H9 (cell line): ENCODE measurements around the gene CDH5. TPM values are rescaled to one million over a fixed set of nuclear protein-coding genes. Genes with fewer than 3 reads are reported as not detected.

ENCODE experiments used
- DNase-seq: peaks from one replicate; pipeline ENCODE4 v3.0.0-alpha.2; 2017
- H2AFZ ChIP-seq: one replicate; pipeline ENCODE4 v1.6.1; 2013; ENCODE audit warnings: mild to moderate bottlenecking, low read length, control low read depth, moderate library complexity
- H2AK5ac ChIP-seq: 2 replicates; pipeline ENCODE4 v1.6.1; 2013; ENCODE audit warnings: low read length, control low read depth, mixed read lengths; ENCODE audit not compliant: insufficient read length
- H2BK120ac ChIP-seq: one replicate; pipeline ENCODE4 v1.6.1; 2013; ENCODE audit warnings: low read depth, mild to moderate bottlenecking, low read length, control low read depth, inconsistent platforms; ENCODE audit not compliant: poor library complexity, severe bottlenecking
- H2BK12ac ChIP-seq: 2 replicates; pipeline ENCODE4 v1.6.1; 2013; ENCODE audit warnings: low read length, control low read depth, mixed read lengths, low read depth; ENCODE audit not compliant: insufficient read length
- H2BK15ac ChIP-seq: 2 replicates; pipeline ENCODE4 v1.6.1; 2013; ENCODE audit warnings: low read depth, low read length, control low read depth
- H2BK20ac ChIP-seq: one replicate; pipeline ENCODE4 v1.6.1; 2013; ENCODE audit warnings: low read depth, mild to moderate bottlenecking, low read length, control low read depth, inconsistent platforms; ENCODE audit not compliant: poor library complexity, severe bottlenecking
- H2BK5ac ChIP-seq: 2 replicates; pipeline ENCODE4 v1.6.1; 2013; ENCODE audit warnings: low read length, control low read depth, mixed read lengths; ENCODE audit not compliant: insufficient read length
- H3K14ac ChIP-seq: 2 replicates; pipeline ENCODE4 v1.6.1; 2013; ENCODE audit warnings: low read length, control low read depth; ENCODE audit not compliant: insufficient read depth
- H3K18ac ChIP-seq: 2 replicates; pipeline ENCODE4 v1.6.1; 2013; ENCODE audit warnings: low read depth, mild to moderate bottlenecking, mixed read lengths, low read length, control low read depth; ENCODE audit not compliant: insufficient read length
- H3K23ac ChIP-seq: 2 replicates; pipeline ENCODE4 v1.6.1; 2013; ENCODE audit warnings: low read length, control low read depth, mixed read lengths, low read depth; ENCODE audit not compliant: insufficient read length
- H3K23me2 ChIP-seq: 2 replicates; pipeline ENCODE4 v1.6.1; 2013; ENCODE audit warnings: low read depth, mild to moderate bottlenecking, mixed read lengths, low read length, control low read depth; ENCODE audit not compliant: insufficient read length, poor library complexity, severe bottlenecking
- H3K27ac ChIP-seq: 2 replicates; pipeline ENCODE4 v1.5.1; 2013; ENCODE audit warnings: low read length, control low read depth, mixed read lengths, low read depth; ENCODE audit not compliant: insufficient read length
- H3K27me3 ChIP-seq: 2 replicates; pipeline ENCODE4 v1.6.1; 2013; ENCODE audit warnings: low read length, control low read depth, inconsistent platforms; ENCODE audit not compliant: insufficient read depth
- H3K4ac ChIP-seq: 2 replicates; pipeline ENCODE4 v1.6.1; 2013; ENCODE audit warnings: low read depth, mild to moderate bottlenecking, control low read depth, inconsistent platforms, low read length, moderate library complexity
- H3K4me1 ChIP-seq: 2 replicates; pipeline ENCODE4 v1.6.1; 2013; ENCODE audit warnings: low read length, control low read depth, inconsistent platforms; ENCODE audit not compliant: insufficient read depth
- H3K4me2 ChIP-seq: 2 replicates; pipeline ENCODE4 v1.6.1; 2013; ENCODE audit warnings: low read length, control low read depth, mixed read lengths; ENCODE audit not compliant: insufficient read length, insufficient read depth
- H3K56ac ChIP-seq: 2 replicates; pipeline ENCODE4 v1.6.1; 2013; ENCODE audit warnings: low read depth, mild to moderate bottlenecking, mixed read lengths, low read length, control low read depth; ENCODE audit not compliant: insufficient read length
- H3K79me1 ChIP-seq: 2 replicates; pipeline ENCODE4 v1.6.1; 2013; ENCODE audit warnings: low read depth, mild to moderate bottlenecking, moderate library complexity, low read length, control low read depth, inconsistent platforms; ENCODE audit not compliant: insufficient read depth, poor library complexity, severe bottlenecking
- H3K79me2 ChIP-seq: 2 replicates; pipeline ENCODE4 v1.6.1; 2013; ENCODE audit warnings: low read length, control low read depth, inconsistent platforms; ENCODE audit not compliant: insufficient read depth
- H3K9ac ChIP-seq: 2 replicates; pipeline ENCODE4 v1.6.1; 2013; ENCODE audit warnings: low read length, control low read depth, mixed read lengths; ENCODE audit not compliant: insufficient read length; ENCODE audit errors: extremely low read depth
- H3K9me3 ChIP-seq: one replicate; pipeline ENCODE4 v1.6.1; 2013; ENCODE audit warnings: low read depth, low read length, inconsistent platforms; ENCODE audit not compliant: control insufficient read depth
- H3T11ph ChIP-seq: one replicate; pipeline ENCODE4 v1.6.1; 2013; ENCODE audit warnings: mild to moderate bottlenecking, low read length, control low read depth, inconsistent platforms
- H4K20me1 ChIP-seq: one replicate; pipeline ENCODE4 v1.6.1; 2013; ENCODE audit not compliant: control insufficient read depth, insufficient read length, insufficient read depth
- H4K5ac ChIP-seq: 2 replicates; pipeline ENCODE4 v1.6.1; 2013; ENCODE audit warnings: low read depth, mild to moderate bottlenecking, mixed read lengths, low read length, control low read depth; ENCODE audit not compliant: insufficient read length
- H4K8ac ChIP-seq: replicated peaks from 2 replicates; pipeline ENCODE4 v1.6.1; 2013; ENCODE audit warnings: low read length, control low read depth, mixed read lengths, low read depth; ENCODE audit not compliant: insufficient read length
- H4K91ac ChIP-seq: 2 replicates; pipeline ENCODE4 v1.6.1; 2013; ENCODE audit warnings: low read depth, mild to moderate bottlenecking, moderate library complexity, mixed read lengths, low read length, control low read depth; ENCODE audit not compliant: insufficient read length
- H3K27ac Mint-ChIP-seq, 3 experiments: 2 replicates in 2 of 3; 3 replicates in 1 of 3; pipeline ENCODE4 v1.8.0; 2020 to 2021; ENCODE audit warnings: mixed read lengths in 3 of 3, mild to moderate bottlenecking in 1 of 3, moderate library complexity in 1 of 3
- H3K27me3 Mint-ChIP-seq: 2 replicates; pipeline ENCODE4 v1.8.0; 2021; ENCODE audit warnings: low read depth, mild to moderate bottlenecking, moderate library complexity, mixed read lengths
- H3K36me3 Mint-ChIP-seq, 3 experiments: 2 replicates in 2 of 3; 3 replicates in 1 of 3; pipeline ENCODE4 v1.8.0; 2020 to 2021; ENCODE audit warnings: low read depth in 3 of 3, mixed read lengths in 3 of 3; ENCODE audit not compliant: insufficient read depth in 1 of 3
- H3K4me1 Mint-ChIP-seq, 2 experiments: 2 replicates each; pipeline ENCODE4 v1.8.0; 2020; ENCODE audit warnings: mixed read lengths in 2 of 2
- H3K4me3 Mint-ChIP-seq, 2 experiments: 2 replicates in 1 of 2; 3 replicates in 1 of 2; pipeline ENCODE4 v1.8.0; 2020 to 2021; ENCODE audit warnings: mild to moderate bottlenecking in 2 of 2, mixed read lengths in 2 of 2, moderate library complexity in 1 of 2
- H3K9me3 Mint-ChIP-seq, 2 experiments: 2 replicates in 1 of 2; 3 replicates in 1 of 2; pipeline ENCODE4 v1.8.0; 2020; ENCODE audit warnings: mild to moderate bottlenecking in 2 of 2, mixed read lengths in 2 of 2, moderate library complexity in 1 of 2
- CTCF ChIP-seq: fragments of 200-600 bp; sonication (generic); conservative IDR thresholded peaks from 3 replicates; pipeline ENCODE4 v1.8.0; 2021; ENCODE audit warnings: antibody characterized with exemption, mild to moderate bottlenecking
- WGBS: extraction: QIAGEN DNeasy Blood & Tissue Kit; methylation state at CpG from one replicate; pipeline ENCODE4 v1.1.7; 2013; ENCODE audit warnings: missing lambda C conversion rate, low lambda C conversion rate, mixed read lengths; ENCODE audit not compliant: insufficient read length; ENCODE audit errors: extremely low coverage; 5-methylcytosine and 5-hydroxymethylcytosine counted together
- total RNA-seq: library from RNA; stranded (reverse); gene quantifications from 2 replicates; pipeline ENCODE4 v1.2.1, GENCODE V29; 2021

CDH5 gene
- total RNA-seq, 1 experiment from 2014 or later = 0.20 TPM

GRCh38 chr16:66318505-66318904 lies 48.0 kb upstream of the CDH5 start:
- H3K27me3 ChIP-seq = no peaks in the 10 kb centered on the region
- no CpG with 5 or more reads among the region's 1 CpG for WGBS
- H3K9ac ChIP-seq = no peak overlapping the region
- no peak overlapping the region for H3K23ac ChIP-seq
- no peaks in the 10 kb centered on the region for H3K79me1 ChIP-seq
- no peaks in the 10 kb centered on the region for H3K9me3 ChIP-seq
- DNase-seq = no peak
- H2BK5ac ChIP-seq = no peak overlapping the region
- Mint-ChIP-seq H3K27me3 (peaks cover 23% of the 10 kb centered on the region), H3K4me3 (no peak overlapping the region), H3K9me3 (no peaks in the 10 kb centered on the region), H3K27ac (no peak overlapping the region), H3K4me1 (peaks cover 2% of the 10 kb centered on the region in 2 experiments; a peak in 2 of 4 replicates), H3K36me3 (no peaks in the 10 kb centered on the region)
- H3K4me1 ChIP-seq = no peaks in the 10 kb centered on the region
- TF ChIP-seq CTCF = no peak
- H4K5ac ChIP-seq = no peak overlapping the region
- H3K18ac ChIP-seq = no peak overlapping the region
- no peak overlapping the region for H3T11ph ChIP-seq
- H4K8ac ChIP-seq = no peak overlapping the region
- H2BK120ac ChIP-seq = no peak overlapping the region
- no peak overlapping the region for H3K56ac ChIP-seq
- H2BK12ac ChIP-seq = no peak overlapping the region
- H2AFZ ChIP-seq = no peak overlapping the region
- no peak overlapping the region for H2BK20ac ChIP-seq
- no peaks in the 10 kb centered on the region for H4K20me1 ChIP-seq
- H3K4ac ChIP-seq = no peak overlapping the region
- no peak overlapping the region for H2BK15ac ChIP-seq
- no peak overlapping the region for H4K91ac ChIP-seq
- H3K14ac ChIP-seq = no peak overlapping the region
- no peaks in the 10 kb centered on the region for H3K23me2 ChIP-seq
- no peak overlapping the region for H2AK5ac ChIP-seq
- no peak overlapping the region for H3K27ac ChIP-seq
- H3K79me2 ChIP-seq = no peaks in the 10 kb centered on the region
- H3K4me2 ChIP-seq = no peak overlapping the region
